Stimulated activated CD8-positive, alpha-beta memory T cell treated with anti-CD3 and anti-CD28 coated beads, Interleukin-4, amount 100 ng/mL, for 4 hours (primary cell): ENCODE data around the gene SMAD4.
"Not testable (repeated sequence)": the region's sequence is repeated elsewhere in the genome, so short reads cannot be mapped to it uniquely, and the experiment has no call there.

Experiments
- DNase-seq, 2 donors: peaks; one replicate each; pipeline ENCODE4 v3.0.0-alpha.2; 2020; ENCODE audit warnings: low read depth in 2 of 2, low spot score in 1 of 2

The SMAD4 gene

DNA sequence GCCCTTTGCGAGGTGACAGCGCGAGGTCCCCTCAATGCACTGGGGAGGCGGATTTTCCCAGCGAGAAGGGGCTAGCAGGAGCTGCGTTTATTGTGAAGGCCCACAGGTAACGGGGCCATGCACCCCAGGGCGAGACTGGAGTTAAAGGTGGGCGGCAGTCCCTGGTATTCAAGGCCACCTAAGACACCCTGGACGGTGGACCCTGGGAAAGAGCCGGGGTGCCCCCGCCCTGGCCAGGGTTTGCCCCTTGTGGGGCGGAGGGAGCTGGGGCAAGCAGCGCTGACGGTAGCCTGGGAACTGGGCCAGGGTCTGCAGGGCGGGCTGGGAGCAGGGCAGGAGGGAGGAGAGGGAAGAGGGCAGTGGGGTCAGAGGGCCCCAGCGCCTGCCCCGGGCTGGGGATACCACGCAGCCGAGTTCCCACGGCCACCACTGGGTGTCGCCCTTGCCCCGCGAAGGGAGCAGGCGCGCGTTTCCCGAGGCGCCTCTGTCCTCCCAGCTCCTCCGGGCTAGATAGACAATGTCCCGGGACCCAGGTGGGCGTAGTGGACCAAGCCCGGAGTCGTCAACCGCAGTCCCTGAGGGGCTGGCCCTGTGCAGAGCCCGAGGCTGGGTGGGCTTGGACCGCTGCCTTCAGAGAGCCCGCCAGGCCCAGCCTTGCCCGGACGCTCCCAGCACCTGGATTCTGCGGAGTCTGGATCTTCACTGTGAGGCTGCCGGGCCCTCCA is 80.2 kb downstream of the SMAD4 start:
- peak; percentile 19 to 52 for DNase-seq

DNA sequence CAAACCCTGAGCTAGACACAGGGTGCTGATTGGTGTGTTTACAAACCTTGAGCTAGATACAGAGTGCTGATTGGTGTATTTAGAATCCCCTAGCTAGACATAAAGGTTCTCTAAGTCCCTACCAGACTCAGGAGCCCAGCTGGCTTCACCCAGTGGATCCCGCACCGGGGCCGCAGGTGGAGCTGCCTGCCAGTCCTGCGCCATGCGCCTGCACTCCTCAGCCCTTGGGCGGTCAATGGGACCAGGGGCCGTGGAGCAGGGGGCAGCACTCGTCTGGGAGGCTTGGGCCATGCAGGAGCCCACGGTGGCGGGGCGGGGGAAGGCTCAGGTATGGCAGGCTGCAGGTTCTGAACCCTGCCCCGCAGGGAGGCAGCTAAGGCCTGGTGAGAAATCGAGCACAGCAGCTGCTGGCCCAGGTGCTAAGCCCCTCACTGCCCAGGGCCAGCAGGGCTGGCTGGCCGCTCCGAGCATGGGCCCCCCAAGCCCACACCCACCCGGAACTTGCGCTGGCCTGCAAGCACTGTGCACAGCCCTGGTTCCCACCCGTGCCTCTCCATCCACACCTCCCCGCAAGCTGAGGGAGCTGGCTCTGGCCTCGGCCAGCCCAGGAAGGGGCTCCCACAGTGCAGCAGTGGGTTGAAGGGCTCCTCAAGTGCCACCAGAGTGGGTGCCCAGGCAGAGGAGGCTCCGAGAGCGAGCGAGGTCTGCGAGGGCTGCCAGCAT is 81.8 kb downstream of the SMAD4 start:
- not testable (repeated sequence) for DNase-seq

DNA sequence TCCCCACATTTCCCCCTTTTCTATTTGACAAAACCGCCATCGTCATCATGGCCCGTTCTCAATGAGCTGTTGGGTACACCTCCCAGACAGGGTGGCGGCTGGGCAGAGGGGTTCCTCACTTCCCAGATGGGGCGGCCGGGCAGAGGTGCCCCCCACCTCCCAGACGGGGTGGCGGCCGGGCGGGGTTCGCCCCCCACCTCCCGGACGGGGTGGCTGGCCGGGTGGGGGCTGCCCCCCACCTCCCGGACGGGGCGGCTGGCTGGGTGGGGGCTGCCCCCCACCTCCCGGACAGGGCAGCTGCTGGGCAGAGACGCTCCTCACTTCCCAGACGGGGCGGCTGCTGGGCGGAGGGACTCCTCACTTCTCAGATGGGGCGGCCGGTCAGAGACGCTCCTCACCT is 87.0 kb downstream of the SMAD4 start:
- not testable (repeated sequence) for DNase-seq

- DNase-seq = not testable (repeated sequence)
Observed at GRCh38 chr18:51119561-51119960, 89.5 kb downstream of the SMAD4 start.

DNA sequence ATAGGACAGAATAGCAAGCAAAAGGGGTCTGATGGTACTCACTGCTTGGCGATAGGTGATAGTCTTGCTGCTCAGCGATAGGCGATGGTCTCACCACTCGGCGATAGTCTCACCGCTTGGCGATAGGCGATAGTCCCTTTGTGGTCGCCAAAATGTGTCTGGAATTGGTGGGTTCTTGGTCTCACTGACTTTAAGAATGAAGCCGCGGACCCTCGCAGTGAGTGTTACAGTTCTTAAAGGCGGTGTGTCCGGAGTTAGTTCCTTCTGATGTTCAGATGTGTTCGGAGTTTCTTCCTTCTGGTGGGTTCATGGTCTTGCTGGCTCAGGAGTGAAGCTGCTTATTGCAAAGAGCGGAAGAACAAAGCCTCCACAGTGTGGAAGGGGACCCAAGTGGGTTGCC is 90.0 kb downstream of the SMAD4 start:
- not testable (repeated sequence) for DNase-seq

DNA sequence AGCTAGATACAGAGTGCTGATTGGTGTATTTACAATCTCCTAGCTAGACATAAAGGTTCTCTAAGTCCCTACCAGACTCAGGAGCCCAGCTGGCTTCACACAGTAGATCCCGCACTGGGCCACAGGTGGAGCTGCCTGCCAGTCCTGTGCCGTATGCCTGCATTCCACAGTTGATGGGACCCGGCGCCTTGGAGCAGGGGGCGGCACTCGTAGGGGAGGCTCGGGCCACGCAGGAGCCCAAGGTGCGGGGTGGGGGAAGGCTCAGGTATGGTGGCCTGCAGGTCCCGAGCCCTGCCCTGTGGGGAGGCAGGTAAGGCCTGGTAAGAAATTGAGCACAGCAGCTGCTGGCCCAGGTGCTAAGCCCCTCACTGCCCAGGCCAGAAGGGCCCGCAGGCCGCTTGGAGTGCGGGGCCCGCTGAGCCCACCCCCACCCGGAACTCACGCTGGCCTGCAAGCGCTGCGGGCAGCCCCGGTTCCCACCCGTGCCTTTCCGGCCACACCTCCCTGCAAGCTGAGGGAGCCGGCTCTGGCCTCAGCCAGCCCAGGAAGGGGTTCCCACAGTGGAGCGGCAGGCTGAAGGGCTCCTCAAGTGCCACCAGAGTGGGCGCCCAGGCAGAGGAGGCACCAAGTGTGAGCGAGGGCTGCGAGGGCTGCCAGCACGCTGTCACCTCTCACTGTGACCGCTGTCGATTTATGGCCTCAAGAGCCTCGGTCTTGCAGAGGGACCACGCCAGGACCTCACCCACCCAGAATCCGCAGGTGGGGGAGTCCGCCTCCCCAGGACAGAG is 91.0 kb downstream of the SMAD4 start:
- DNase-seq = no peak

GRCh38 chr18:51121597-51121857 is 91.5 kb downstream of the SMAD4 start:
- DNase-seq = no peak

DNA sequence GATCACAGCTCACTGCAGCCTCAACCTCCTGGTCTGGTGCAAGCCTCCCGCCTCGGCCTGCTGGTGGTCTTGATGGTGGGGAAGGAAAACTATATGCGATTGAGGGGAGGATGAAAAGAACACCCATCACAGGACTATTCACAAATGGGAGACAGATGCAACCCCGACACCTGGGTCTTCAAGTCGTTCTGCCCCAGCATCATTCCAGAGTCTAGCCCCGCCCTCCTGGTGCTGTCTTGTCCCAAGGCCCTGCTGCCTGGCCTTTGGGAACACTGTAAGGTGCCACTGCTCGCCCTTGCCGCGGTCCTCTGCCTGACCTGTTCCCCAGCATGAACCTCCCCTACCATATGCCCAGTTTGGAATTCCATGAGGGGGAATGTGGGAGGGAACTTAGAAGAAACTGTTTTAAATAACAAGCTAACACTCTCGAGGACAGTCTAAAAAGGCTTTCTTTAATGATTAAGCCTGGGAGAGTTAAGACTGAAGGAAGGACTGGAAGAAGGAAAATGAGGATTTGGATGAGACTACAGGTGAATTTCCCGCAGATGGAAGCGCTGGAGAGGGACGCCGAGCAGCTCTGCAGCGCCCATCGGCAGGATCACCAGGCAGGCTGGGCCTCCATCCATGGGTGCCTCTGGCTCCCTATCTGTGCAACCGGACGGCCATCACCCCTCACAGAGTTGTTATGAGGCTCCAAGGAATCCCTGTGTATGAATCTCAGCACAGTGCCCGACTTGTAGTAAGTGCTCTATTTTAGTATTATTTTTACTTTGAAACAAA is 92.4 kb downstream of the SMAD4 start:
- DNase-seq = no peak

DNA sequence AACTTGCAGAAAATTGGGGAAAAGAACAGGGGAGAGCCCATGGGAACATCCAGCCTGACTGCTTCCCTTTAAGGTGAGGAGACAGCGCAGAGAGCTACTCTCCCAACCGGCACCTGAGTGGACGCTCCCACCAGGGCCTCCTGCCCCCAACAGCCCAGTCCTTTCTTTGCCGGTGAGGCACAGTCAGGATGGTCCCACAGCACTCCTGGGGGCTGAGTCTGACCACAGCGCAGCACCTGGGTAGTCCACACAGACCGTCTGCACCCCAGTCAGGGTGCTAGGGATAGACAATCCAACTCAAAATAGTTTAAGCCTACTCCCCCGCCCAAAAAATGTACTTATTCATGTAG is 93.0 kb downstream of the SMAD4 start:
- no peak for DNase-seq

DNA sequence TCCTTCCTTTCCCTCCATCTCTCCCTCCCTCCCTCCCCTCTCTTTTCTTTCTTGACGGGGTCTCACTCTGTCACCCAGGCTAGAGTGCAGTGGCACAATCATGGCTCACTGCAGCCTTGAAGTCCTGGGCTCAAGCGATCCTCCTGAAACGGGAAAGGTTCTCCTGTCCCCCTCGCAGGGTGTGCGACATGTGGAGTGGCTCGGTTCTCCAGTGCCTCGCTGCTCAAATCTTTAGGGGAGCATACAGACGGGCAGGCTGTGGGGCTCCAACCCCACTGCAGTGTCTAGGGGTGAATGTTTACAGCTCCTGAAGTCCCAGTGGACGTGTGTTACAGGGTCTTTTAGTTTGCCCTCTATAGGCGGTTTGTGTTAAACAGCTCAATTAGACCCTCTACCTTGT is 93.5 kb downstream of the SMAD4 start:
- DNase-seq = no peak

- DNase-seq = no peak
Observed at GRCh38 chr18:51123936-51124486, 94.0 kb downstream of the SMAD4 start.

GRCh38 chr18:51125976-51126375 is 96.0 kb downstream of the SMAD4 start:
- no peak for DNase-seq

- no peak for DNase-seq
Observed at GRCh38 chr18:51127664-51128063, 97.7 kb downstream of the SMAD4 start.

- DNase-seq = no peak
Observed at GRCh38 chr18:51128533-51128932, 98.5 kb downstream of the SMAD4 start.

DNA sequence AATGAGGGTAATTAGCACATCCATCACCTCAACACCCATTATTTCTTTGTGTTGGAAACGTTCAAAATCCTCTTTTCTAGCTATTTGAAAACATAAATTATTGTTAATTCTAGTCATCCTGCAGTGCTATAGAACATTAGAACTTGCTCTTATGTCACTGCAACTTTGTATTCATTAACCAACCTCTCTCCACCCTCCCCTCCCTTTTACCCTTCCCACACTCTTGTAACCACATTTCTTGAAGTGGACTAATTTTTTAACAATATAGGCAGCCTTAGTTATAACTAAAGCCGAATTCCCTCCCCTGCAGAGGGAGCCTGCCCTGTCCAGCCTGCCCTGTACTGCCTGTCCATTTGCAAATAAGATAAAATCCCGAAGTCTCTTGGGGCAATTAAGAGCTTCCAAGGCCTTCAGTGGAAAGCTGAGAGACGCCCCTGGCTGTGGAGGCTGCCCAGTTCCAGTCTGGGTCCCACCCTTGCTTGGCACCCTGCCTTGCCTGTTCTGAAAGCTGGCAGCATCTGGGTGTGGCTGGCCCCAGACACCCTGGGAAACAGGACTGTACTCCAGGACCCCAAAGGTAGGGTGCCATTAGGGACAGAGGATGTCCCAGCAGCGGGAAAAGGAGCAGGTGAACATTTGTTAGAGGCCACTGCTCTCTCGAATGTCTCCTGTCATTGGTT is 102.4 kb downstream of the SMAD4 start:
- no peak for DNase-seq

- DNase-seq = no peak
Observed at GRCh38 chr18:51133580-51134160, 103.7 kb downstream of the SMAD4 start.
